ENCODE results near the gene PIP4K2A.

Gene PIP4K2A

DNA sequence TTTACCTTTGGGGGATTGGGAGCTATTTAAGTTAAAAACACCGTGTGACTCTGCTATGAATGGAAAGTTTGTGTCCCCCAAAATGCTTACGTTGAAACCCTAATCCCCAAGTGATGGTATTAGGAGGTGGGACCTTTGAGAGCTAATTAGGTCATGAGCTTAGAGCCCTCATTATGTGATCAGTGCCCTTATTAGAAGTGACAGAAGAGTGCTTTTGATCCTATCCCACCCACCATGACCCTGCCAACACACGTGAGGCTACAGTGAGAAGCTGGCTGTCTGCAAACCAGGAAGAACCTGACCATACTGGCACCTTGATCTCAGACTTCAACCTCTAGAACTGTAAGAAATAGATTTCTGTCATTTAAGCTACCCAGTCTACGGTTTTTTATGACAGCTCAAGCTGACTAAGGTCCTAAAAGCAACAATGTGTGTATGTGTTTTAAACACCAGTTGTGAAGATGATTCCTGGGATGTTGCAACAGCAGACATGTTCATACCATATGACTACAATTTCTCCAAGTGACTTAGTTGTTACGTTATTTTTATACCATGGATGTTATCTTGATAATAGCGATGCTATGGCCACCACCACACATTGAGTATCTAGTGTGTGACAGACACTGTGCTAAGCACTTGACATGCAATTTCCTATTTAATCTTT lies 124.4 kb downstream of the PIP4K2A start:
- no peak for DNase-seq

DNA sequence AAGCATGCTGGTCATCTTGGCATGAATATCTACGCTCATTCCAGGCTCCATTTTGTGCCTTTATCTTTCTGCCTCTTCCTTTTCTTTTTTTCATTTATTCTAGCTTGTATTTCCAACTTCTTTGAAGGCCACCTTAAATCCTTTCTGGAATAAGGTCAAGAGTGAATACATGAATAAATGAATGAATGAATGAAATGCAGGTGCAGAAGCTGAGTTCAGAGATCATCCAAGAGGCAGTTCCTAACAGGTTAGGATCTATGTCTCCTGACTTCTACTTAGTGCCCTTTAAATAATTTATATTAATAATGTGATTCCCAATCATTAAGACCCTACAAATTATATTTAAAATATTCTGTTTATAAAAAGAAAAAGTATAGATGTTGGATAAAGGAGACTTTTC lies 125.9 kb downstream of the PIP4K2A start:
- DNase-seq, result no peak

DNA sequence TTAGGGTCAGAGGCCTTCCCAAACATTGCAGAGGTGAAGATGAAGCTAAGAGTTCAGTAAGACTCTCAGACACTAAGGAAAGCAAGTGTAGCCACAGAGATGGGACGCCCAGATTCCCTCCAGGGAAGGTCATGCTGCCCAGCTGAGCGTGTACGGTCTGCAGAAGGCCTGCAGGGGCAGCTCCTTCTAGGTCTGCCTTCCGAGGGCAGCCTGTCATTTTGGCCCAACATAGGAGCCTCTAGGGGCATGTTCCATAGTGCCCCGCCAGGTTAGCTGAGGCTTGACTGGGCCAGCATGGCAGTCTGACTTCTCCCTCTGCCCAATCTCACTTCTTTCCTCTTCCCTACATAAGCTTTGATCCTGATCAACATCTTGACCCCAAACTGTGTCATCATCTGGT lies 130.7 kb downstream of the PIP4K2A start:
- DNase-seq, result no peak

DNA sequence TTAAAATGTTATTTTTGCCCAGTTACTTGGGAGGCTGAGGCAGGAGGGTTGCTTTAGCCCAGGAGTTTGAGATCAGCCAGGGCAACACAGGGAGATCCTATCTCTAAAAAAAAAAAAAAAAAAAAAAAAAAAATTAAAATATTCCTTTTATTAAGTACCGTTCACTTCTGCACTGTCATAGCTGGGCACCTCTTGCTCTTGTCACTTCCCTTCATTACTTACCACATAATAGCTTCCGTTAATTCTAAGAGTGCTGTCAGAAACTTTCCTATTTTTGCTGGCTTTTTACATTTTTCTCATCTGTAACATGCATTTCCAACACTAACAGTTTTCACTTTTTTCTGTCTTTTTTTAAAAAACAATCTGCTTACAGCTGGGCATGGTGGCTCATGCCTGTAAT lies 132.9 kb downstream of the PIP4K2A start:
- no peak for DNase-seq

DNA sequence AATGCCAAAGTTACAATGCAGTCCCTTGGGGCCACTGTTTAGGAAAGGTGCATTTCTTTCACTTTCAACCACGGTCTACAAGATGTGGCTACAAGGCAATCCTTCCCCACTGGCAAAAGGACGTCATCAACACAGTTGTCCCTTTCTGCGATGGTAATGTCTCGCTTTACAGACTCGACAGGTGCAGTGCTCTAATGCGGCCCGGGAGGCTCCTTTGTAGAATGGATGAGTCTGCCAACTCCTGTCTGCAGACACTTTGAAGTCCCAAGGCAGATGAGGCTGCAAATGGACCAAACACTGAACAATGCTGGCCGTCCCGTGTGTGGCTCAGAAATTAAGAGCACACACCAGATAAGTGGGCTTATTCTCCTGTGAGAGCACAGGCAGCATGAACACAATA lies 133.7 kb downstream of the PIP4K2A start:
- no peak for DNase-seq

DNA sequence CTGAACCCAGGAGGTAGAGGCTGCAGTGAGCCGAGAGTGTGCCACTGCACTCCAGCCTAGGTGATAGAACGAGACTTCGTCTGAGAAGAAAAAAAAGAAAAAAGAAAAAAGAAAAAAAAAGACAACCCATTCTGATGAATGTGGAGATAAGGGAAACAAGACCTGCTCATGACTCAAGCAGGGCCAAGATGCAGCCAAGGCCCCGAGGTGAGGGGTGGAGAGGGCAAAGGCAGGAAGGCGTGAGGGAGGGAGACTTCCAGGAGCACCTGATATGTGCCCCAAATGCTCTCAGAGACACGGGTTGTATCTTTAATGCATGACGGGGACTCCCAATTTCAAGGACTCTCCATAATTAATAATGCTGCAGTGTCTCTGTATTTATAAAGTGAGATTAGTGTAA lies 134.6 kb downstream of the PIP4K2A start:
- no peak for DNase-seq

DNA sequence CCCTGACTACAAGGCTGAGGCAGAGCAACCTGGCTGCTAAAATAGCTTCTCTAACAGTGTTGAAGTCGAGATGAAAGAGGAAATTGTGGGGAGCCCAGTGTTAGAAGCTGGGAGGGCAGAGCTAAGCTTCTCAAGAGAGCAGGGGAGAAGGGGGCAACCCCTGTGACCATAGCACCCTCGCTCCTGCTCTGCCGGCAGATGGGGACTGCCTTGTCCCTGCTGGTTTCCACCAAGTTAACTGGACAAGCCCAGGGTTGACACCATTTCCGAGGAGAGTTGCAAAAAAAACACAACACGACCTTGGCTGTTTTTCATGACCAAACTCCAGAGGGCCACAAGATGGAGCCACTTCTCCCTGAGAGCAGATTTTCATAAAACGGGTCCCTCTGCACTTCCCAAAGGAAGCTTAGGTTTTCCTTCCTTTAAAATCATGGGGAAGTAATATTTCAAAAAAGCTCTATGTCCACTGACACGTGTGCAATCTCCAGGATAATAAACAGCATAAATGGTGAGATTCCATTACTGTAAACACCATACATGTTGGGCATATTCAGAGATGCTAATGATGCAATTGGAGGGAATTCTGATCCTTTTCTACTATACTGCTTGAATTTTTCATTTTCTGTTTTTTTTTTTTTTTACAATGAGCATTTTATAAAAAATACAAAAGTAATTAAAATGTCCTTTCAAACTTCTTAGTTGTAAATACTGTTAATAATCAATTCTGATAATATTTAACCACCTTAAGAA lies 140.4 kb downstream of the PIP4K2A start:
- DNase-seq, result no peak

DNA sequence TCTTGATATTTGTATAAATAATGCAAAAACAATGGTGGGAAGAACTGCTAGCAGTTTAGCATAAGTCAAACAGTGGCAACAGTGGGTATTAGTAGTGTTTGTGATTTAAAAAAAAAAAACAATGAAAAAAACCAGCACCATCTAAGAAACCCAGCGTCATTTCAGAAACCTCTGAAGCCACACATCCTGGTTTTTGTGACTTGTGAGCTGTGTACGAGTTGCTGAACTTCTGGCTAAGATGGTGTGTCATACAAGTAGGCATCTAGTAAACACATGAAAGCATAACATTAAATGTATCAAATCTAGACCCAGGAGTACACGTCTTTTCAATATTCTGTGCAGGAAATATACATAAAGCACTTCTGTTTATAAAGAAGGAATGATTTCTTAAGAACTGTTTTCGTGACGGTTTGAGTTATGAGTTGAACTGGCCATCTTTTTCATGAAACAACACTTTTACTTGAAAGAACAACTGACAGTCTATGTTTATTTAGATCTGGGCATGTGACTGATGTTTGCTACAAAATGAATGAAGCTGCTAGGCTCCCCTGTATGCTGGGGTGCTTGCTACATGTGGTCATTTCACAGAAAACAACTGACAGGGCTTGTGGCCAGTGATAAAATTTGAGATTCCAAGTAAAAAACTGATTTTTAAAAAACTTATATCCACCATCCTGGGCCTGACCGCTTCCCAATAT lies 143.5 kb downstream of the PIP4K2A start:
- DNase-seq, result no peak

DNA sequence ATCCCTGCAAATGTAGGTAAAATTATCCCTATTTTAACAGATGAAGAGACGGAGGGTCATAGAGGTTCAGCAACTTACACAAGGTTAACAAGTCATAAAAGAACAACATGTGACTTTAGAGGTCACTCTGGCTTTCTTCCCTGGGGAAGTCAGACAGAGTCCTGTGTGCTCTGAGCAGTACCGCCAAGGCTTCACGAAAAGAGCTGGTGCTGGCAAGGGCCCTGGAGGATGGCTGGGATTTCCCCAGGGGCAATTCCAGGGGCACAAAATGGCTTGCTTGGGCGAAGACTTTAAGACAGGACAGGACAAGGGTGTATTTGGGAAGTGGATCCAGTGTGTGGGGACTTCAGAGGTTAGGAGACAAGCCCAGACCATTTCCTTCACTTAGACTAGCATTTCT lies 144.1 kb downstream of the PIP4K2A start:
- DNase-seq, result no peak

DNA sequence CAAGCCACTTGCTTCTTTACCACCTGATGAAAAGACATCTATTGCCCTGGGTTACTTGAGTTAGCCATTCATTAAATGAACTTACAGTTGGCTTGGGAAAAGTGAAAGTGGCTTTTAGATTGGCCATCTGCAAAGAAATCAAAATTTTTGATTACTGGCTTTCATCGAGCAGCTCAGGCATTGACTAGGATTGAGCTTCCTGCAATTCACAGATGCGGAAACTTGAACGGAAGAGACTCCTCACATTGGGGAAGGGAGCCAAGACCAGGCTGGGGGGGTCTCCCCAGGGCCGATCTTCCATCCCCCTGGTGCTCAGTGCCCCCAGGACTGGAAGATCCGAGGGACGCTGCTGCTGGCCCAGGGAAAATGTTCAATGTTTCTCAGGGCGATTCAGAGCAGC lies 145.4 kb downstream of the PIP4K2A start:
- DNase-seq, result no peak

DNA sequence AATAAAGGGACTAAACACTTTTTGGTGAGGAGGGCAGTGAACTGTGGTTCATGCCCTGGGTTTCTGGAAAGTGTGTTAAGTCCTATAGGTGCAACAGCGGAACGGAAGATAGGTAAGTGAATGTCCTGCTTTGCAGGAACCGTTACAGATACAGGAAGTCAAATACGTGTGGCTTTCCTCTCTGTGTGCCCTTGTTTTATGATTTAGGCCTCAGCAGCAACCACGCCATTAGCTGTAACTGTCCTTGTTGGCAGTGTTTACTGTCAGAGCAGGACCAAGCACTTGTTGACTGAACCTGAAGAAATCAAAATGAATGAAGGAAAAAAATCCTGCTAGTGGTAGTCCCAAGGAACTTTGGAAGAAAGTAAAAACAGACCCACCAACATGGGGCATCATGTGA lies 150.3 kb downstream of the PIP4K2A start:
- DNase-seq, result no peak

DNA sequence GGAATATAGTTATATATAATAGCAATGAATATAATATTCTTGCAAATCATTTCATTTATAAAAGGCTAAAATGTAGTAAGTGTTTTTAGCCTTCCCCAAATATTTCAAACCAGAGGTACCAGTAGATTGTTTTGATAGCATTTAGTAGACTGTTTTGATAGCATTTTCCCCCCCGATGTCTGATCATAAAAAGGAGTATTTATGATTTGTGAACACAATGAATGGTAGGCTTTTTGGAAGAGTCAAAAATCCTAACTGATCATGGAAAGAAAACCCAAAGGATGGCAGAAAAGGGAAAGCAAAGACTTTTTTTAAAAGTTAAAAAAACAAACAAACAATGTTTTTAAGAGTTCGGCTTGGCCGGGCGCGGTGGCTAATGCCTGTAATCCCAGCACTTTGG lies 152.5 kb downstream of the PIP4K2A start:
- DNase-seq, result no peak

DNA sequence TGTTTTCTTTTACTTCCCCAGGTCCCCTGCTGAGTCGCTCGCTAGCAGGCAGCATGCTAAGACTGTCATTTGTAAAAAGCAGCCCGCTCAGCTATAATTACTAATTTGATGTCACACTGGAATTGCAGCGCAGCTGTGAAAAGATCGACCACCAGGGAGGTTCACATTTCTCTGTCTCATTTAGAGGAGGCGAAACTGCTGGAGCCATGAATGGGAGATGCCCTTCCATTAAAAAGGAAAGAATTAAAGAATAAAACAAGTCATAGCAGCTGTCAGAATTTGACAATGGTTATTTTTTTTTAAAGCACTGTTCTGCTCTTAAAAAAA lies 153.5 kb downstream of the PIP4K2A start:
- no peak for DNase-seq

DNA sequence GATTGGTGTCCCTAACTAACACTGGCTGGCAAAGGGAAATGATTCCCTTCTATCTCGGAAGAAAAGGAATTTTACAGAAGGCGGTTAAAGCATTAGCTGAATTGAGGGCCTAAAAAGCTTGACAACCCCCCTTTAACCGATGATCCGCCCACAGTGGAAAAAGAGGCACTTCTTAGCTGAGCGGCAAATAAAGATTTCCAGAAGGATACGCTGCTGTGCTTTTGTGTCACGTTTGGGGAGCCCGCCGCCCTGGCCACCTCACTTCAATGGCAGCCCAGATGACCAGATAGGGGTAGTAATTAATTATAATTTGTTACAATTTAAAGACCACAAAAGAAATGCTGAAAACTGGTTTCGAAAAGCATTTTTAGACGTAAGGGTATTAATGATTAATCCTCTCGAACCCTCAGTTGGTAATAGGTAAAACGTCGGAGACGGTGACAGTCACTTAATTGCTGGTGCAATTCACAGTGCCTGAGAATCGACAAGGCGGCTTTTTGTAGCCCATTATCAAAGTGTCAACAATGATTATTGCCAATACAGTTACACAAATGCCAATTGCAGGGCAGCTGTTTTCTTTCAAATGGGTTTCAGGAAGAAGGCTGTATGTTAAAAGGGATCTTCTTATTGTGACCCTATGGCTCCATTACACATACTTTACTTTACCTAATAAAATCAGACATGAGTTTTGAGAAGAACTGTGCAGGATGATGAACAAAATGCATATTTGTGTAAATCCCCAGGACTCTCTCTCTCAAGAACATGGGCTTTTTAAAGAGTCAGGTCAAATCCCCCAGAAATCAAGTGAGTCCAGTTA lies 154.1 kb downstream of the PIP4K2A start:
- no peak for DNase-seq

DNA sequence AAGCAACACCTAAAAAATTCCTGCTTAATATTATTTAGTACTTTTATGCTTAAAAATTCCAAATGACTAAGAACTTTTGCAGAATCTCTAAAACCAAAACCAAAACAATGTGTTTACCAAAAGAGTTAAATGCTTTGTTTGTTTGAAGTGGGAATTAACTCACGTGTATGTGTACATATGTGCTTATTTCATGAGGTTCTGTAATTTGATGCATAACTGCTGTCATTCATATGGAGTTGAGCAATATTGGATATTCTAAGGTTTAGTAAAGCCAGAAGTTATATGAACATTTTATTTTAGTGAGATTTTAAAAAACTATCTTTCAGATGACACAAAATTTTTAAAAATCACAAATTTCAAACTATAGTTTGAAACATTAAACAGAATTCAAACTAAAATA lies 157.1 kb downstream of the PIP4K2A start:
- no peak for DNase-seq

DNA sequence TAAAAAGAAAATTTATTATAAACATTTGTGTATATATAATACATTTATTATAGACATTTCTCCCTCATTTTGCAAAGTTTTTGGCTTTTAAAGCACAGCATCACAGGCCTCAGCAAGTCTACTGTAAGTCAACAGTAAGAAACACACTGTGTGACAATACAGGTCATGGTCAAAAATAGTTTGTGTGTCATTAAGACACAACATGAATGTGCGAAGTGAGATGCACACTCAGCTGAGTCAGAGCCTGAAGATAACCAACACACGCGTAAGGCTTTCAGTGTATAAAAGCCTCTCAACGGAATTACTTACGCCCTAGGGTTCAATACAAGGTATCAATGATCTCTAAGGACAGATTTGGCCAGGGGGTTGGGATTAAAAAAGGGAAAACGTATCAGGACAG lies 157.6 kb downstream of the PIP4K2A start:
- DNase-seq, result no peak

DNA sequence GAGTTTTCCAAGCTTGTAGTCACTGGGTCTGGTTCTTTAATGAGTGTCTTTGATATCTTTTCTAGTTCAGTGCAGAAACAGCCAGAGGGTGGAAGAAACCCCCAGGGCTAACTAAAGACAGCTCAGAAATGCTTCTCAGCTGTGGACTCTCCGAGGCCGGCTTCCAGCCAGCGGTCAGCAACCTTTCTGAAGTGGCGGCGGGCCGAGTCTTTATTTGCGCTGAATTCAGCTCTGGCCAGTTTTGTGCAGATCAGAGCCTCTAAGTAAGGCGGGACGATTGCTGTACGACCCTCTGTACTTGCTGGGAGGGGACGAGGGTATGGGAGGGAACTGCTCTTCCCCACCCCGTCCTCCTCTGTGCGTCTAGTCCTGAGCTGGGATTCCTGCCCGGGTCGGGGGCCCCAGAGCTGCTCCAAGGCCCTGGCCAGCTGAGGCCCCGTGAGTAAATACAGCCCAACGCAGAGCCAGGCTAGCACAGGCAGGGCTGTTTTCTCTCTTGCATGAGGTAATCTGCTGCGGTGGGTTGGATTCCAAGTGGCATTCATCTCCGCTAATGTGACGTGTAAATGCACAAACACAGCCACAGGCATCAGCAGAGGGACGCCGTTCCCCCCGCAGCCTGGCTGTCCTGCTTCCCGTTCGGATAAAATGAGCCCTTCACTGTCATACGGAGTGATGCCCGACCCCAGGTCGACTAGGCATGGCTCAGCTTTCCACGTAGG lies 159.8 kb downstream of the PIP4K2A start:
- DNase-seq, result no peak

DNA sequence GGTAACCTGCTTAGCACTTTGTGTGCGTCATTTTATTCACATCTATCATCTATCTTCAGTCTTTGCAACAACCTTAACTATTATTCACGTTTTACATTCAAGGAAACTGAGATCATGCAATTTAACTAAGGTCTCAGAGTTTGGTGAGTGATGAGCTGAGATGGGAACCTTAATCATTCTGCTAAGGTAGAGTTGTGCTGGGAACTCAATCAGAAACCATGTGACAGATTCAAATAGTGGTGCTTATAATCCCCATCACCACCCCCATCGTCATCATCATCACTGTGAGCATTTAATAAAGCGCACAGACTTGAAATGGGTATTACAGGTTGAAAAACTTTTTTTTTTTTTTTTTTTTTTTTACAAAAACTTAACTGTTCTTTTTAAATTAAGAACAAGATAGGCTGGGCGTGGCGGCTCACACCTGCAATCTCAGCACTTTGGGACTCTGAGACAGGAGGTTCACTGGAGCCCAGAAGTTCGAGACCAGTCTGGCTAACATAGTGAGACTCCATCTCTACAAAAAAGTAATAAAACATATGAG lies 160.9 kb downstream of the PIP4K2A start:
- no peak for DNase-seq

DNA sequence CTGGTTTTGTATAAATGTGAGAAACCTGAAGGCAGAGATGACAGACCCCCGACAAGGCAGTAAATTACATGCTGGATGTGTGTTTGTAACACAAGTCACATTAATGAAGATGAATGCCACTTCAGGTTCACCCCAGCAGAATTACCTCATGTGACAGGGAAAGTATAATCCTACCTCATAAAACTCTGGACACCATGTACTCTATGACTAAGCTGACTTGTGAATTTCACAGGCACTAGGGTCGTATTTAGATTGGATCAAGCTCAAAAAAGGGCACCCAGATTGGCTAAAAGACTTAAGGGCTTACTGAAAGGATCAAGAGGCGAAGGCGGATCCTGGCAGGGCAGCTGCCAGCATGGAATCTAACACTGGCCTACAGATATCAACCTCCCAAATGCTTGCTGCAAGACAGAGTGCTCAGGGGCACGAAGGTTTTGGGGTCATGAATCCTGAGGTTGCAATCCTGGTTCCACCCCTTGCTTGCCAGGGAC lies 161.4 kb downstream of the PIP4K2A start:
- no peak for DNase-seq

DNA sequence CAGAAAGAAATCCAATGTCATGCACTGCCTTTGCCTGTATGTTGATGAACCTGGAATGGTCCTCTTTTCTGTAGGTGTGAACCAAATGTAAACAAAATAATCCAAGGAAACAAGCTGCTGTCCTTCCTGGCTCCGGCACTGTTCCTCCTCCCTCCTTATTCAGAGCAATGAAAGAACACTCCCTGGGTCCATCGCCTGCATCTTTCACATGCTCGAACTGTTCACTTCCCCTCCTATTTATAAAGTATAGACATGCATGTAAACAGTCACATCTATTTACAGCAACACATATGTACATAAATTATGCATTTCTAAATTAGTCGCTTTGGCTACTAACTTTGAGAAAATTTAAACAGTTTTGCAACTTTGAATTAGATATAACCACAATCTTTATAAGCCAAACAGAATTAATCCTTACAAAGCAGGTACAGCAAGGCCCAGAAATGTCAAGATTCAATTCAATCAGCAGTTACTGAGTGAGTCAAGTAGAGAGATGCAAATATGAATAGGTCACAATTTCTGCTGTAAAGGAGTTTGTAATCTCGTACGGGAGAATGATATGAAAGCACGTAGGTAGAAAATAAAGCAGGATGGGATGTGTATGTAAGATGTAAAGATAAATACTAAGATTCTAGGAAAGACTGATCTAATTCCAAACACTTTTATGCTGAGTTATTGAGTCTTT lies 162.6 kb downstream of the PIP4K2A start:
- DNase-seq, result no peak

DNA sequence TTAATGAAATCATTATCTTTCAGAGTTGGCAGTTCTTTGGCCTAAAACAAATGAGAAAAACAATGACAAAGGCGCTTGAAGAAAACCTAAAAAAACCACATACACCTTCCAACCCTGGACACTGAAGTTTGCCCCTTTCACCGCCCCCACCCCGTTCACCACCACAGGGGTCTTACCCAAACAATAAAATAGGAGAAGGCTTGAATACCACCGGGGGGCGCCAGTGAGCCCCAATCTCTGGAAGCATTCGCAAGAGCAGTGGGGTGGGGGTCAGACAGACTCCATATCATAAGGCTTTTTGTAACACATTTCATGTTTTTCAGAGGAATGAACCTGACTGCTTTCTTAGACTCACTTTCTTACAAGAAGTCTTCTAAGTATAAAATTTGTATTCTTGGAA lies 163.6 kb downstream of the PIP4K2A start:
- DNase-seq, result peak; percentile 42

DNA sequence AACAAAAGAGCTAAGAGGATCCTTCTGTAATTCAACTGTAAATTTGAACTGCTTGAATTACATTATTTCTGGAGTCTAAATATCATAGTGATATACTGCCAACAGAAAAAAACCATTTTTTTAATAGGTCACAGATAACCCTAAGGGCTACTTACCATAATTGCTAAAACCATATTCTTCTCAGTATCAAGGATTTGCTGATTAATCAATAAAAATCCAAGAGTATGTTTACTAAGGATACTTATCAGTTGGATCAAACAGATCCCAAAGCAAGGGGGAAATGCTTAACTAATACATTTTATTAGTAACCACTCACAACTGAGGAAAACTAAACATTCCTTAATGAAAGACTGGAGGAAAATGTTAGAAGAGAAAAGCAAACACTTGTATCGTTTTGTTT lies 166.0 kb downstream of the PIP4K2A start:
- no peak for DNase-seq
